HL-60 (cell line): ENCODE results near the gene ITIH4.

Experiments used
- DNase-seq, 2 experiments: peaks; one replicate each; pipeline ENCODE4 v3.0.0-alpha.2; 2010 to 2020; ENCODE audit warnings: low read depth in 1 of 2, low spot score in 1 of 2
- H3K27ac ChIP-seq: fragments of 250-450 bp; sonication (Bioruptor Pico); replicated peaks from 2 replicates; pipeline ENCODE4 v1.5.1; 2020; ENCODE audit warnings: mild to moderate bottlenecking, moderate library complexity
- H3K27me3 ChIP-seq: fragments of 250-450 bp; sonication (Bioruptor Pico); 2 replicates; pipeline ENCODE4 v1.5.1; 2021; ENCODE audit warnings: mild to moderate bottlenecking, moderate library complexity; ENCODE audit not compliant: insufficient read depth, poor library complexity, severe bottlenecking
- H3K4me3 ChIP-seq: replicated peaks from 2 replicates; pipeline ENCODE4 v1.5.1; 2011; ENCODE audit warnings: mild to moderate bottlenecking, control low read depth, low read length; ENCODE audit not compliant: insufficient read depth
- GABPA ChIP-seq: IDR thresholded peaks from 2 replicates; pipeline ENCODE4 v1.6.1; 2012; ENCODE audit warnings: low read depth
- POLR2AphosphoS5 ChIP-seq: IDR thresholded peaks from 2 replicates; pipeline ENCODE4 v1.6.1; 2012; ENCODE audit warnings: low read depth
- SPI1 ChIP-seq: IDR thresholded peaks from 2 replicates; pipeline ENCODE4 v1.6.1; 2012; ENCODE audit warnings: low read depth, mild to moderate bottlenecking, borderline replicate concordance
- TF ChIP-seq, protein P1 (sequence below): IDR thresholded peaks from 2 replicates; pipeline ENCODE4 v1.6.1; 2012; ENCODE audit warnings: low read depth; ENCODE audit not compliant: insufficient replicate concordance
- TF ChIP-seq, protein P2 (sequence below): IDR thresholded peaks from one replicate; pipeline ENCODE4 v1.5.1; 2011; ENCODE audit warnings: low read length, control low read depth, inconsistent platforms; ENCODE audit not compliant: insufficient read depth

ITIH4 gene

DNA sequence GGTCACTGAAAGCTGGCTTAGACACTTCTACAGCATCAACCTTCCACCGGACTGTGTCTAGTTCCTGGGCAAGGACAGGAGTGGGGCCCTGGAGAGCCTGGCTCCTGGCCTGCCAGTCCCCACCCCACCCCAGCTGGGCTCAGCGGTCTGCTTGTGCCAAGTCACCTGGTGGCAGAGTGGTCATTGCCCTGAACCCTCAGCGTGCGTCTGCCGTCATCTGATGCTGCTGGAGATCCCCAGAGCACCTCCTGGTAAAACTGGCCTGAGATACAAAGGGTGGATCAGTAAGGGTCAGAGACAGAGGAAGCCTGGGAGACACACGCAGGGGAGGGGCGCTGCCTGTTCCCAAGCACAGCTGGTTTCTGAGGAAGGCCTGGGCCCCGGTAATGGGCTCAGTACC, 16.7 kb downstream of the ITIH4 start:
- no peaks in the 10 kb centered on the region for H3K27me3 ChIP-seq
- TF ChIP-seq GABPA, result no peak
- no peak for TF ChIP-seq SPI1
- TF ChIP-seq, protein P1, sequence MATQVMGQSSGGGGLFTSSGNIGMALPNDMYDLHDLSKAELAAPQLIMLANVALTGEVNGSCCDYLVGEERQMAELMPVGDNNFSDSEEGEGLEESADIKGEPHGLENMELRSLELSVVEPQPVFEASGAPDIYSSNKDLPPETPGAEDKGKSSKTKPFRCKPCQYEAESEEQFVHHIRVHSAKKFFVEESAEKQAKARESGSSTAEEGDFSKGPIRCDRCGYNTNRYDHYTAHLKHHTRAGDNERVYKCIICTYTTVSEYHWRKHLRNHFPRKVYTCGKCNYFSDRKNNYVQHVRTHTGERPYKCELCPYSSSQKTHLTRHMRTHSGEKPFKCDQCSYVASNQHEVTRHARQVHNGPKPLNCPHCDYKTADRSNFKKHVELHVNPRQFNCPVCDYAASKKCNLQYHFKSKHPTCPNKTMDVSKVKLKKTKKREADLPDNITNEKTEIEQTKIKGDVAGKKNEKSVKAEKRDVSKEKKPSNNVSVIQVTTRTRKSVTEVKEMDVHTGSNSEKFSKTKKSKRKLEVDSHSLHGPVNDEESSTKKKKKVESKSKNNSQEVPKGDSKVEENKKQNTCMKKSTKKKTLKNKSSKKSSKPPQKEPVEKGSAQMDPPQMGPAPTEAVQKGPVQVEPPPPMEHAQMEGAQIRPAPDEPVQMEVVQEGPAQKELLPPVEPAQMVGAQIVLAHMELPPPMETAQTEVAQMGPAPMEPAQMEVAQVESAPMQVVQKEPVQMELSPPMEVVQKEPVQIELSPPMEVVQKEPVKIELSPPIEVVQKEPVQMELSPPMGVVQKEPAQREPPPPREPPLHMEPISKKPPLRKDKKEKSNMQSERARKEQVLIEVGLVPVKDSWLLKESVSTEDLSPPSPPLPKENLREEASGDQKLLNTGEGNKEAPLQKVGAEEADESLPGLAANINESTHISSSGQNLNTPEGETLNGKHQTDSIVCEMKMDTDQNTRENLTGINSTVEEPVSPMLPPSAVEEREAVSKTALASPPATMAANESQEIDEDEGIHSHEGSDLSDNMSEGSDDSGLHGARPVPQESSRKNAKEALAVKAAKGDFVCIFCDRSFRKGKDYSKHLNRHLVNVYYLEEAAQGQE, result no peak
- no peak for TF ChIP-seq POLR2AphosphoS5
- TF ChIP-seq, protein P2, sequence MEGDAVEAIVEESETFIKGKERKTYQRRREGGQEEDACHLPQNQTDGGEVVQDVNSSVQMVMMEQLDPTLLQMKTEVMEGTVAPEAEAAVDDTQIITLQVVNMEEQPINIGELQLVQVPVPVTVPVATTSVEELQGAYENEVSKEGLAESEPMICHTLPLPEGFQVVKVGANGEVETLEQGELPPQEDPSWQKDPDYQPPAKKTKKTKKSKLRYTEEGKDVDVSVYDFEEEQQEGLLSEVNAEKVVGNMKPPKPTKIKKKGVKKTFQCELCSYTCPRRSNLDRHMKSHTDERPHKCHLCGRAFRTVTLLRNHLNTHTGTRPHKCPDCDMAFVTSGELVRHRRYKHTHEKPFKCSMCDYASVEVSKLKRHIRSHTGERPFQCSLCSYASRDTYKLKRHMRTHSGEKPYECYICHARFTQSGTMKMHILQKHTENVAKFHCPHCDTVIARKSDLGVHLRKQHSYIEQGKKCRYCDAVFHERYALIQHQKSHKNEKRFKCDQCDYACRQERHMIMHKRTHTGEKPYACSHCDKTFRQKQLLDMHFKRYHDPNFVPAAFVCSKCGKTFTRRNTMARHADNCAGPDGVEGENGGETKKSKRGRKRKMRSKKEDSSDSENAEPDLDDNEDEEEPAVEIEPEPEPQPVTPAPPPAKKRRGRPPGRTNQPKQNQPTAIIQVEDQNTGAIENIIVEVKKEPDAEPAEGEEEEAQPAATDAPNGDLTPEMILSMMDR, result no peak
- DNase-seq, result no peak
- no peak overlapping the region for H3K27ac ChIP-seq
- H3K4me3 ChIP-seq, result no peak overlapping the region

DNA sequence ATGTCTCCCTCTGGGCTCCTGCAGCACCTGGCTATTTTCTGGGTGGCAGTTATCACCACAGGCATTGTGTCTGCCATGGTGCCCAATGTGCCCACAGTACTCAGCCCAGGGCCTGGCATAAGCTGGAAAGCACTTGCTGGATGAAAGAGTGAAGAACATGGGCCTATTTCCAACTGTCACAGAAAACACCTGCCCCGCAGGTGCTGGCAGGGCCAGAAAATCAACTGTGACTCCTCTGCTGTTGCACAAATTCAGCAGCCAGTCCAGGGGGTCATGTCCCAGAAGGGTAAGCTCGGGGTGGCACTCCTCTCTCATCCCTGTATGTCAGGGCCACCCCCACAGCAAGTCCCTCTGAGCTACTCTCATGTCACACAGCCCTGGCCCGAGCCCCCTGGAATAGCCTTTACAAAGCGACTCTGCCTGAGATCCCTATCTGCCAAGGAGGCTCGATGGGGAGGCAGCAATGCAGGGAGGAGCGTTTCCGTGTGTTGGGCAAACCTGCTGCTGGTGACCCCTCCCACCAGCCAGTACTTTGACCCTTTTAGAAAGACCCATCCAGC, 18.9 kb downstream of the ITIH4 start:
- Histone ChIP-seq H3K27ac (no peak overlapping the region), H3K27me3 (no peaks in the 10 kb centered on the region), H3K4me3 (no peak overlapping the region)
- TF ChIP-seq, protein P2, result no peak
- no peak for TF ChIP-seq GABPA
- TF ChIP-seq POLR2AphosphoS5, result no peak
- TF ChIP-seq, protein P1, result no peak
- DNase-seq, result no peak

DNA sequence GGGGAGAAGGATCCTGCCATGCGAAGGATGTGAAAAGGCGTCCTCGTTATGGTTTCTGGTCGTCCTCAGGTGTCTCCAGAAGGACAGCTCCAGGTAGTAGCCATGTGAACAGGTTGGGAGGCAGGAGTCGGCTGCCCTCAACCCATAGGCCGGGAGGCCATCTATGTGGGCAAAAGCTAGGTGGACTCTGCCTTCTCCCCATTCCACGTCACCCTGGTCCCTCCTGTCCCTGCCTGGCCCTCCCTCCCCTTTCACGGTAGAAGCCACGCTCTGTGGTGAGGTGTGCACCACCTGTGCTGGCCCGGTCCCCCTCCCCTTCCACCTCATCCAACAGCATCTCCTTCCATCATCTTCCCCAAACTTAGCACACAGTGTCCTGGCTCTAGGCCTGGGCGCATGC, 19.5 kb downstream of the ITIH4 start:
- H3K27me3 ChIP-seq, result no peaks in the 10 kb centered on the region
- H3K27ac ChIP-seq, result no peak overlapping the region
- H3K4me3 ChIP-seq, result no peak overlapping the region
- no peak for TF ChIP-seq GABPA
- no peak for TF ChIP-seq SPI1
- TF ChIP-seq, protein P1, result no peak
- TF ChIP-seq, protein P2, result no peak
- no peak for TF ChIP-seq POLR2AphosphoS5
- DNase-seq, result no peak
